Measurements from ENCODE around the gene SLC39A11.

DNA sequence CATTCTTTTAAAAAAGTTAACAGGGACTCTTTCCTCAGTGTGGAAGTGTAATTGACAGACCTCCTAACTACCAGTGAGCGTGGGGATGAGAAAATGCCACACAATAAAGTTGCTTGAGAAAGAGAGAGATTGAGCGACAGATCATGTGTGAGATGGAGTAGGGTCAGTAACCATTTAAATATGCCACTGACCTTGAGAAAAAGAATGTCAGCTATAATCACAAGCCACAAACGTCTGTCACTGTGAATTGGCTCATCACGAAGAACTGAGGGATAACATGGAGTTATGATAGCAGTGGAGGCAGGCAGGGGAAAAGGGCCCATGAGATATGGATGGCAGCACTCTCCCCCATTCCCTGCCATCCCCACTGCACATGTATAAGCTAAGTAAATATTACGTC lies 253.9 kb downstream of the SLC39A11 start:
- TF ChIP-seq, protein P1, sequence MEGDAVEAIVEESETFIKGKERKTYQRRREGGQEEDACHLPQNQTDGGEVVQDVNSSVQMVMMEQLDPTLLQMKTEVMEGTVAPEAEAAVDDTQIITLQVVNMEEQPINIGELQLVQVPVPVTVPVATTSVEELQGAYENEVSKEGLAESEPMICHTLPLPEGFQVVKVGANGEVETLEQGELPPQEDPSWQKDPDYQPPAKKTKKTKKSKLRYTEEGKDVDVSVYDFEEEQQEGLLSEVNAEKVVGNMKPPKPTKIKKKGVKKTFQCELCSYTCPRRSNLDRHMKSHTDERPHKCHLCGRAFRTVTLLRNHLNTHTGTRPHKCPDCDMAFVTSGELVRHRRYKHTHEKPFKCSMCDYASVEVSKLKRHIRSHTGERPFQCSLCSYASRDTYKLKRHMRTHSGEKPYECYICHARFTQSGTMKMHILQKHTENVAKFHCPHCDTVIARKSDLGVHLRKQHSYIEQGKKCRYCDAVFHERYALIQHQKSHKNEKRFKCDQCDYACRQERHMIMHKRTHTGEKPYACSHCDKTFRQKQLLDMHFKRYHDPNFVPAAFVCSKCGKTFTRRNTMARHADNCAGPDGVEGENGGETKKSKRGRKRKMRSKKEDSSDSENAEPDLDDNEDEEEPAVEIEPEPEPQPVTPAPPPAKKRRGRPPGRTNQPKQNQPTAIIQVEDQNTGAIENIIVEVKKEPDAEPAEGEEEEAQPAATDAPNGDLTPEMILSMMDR (IDR thresholded peaks at IDR 0.05), result no peak
- no peak for TF ChIP-seq POLR2A (IDR thresholded peaks at IDR 0.05)

Measured in body of pancreas (tissue), 4 donors.